Nucleus accumbens (tissue), 56 donors: Measurements from ENCODE around the gene IL1RN.

Source experiments
- DNase-seq, 56 donors: peaks; one replicate each; lab custom pipeline; 2025; lab: John Stamatoyannopoulos, UW

The IL1RN gene

GRCh38 chr2:113169586-113169985 lies 42.2 kb downstream of the IL1RN start:
- no peak for DNase-seq

GRCh38 chr2:113171334-113172075 lies 44.1 kb downstream of the IL1RN start:
- DNase-seq, result no peak

GRCh38 chr2:113172721-113173541 lies 45.5 kb downstream of the IL1RN start:
- no peak for DNase-seq

GRCh38 chr2:113173542-113174375 lies 46.4 kb downstream of the IL1RN start, which contains the start of gene PSD4:
Gene PSD4 (plus strand): TSS chr2:113173971. CDS start chr2:113182457, 8,486 bp downstream.
- DNase-seq, result peak in 9 of 56 donors; percentile 13 to 40 (median 21)

- DNase-seq, result no peak
These were observed 47.0 kb downstream of the IL1RN start for GRCh38 chr2:113174376-113174750.

- no peak for DNase-seq
These were observed 47.7 kb downstream of the IL1RN start for GRCh38 chr2:113175042-113175628.

GRCh38 chr2:113175736-113176695 lies 48.6 kb downstream of the IL1RN start:
- no peak for DNase-seq

- no peak for DNase-seq
These were observed 49.4 kb downstream of the IL1RN start for GRCh38 chr2:113176696-113177355.

- DNase-seq, result no peak
These were observed 50.8 kb downstream of the IL1RN start for GRCh38 chr2:113178069-113178746.

GRCh38 chr2:113178891-113179290 lies 51.5 kb downstream of the IL1RN start:
- DNase-seq, result no peak

GRCh38 chr2:113179446-113180045 lies 52.1 kb downstream of the IL1RN start:
- no peak for DNase-seq

GRCh38 chr2:113180131-113180946 lies 52.9 kb downstream of the IL1RN start:
- DNase-seq, result no peak

- DNase-seq, result peak in 4 of 56 donors; percentile 17 to 22 (median 21)
These were observed 54.1 kb downstream of the IL1RN start for GRCh38 chr2:113181258-113182051.

GRCh38 chr2:113182471-113183260 lies 55.3 kb downstream of the IL1RN start:
- DNase-seq, result no peak

- no peak for DNase-seq
These were observed 55.9 kb downstream of the IL1RN start for GRCh38 chr2:113183264-113183663.
